HepG2 (cell line): ENCODE data around the gene NISCH. TPM values are rescaled to one million over a fixed set of nuclear protein-coding genes. Genes with fewer than 3 reads are reported as not detected.

ENCODE experiments used
- DNMT3B ChIP-seq: conservative IDR thresholded peaks from 2 replicates; pipeline ENCODE4 v1.6.1; 2016; ENCODE audit warnings: missing biosample characterization, control low read depth
- GTF3A ChIP-seq: sonication (generic); formaldehyde crosslinking; conservative IDR thresholded peaks from 2 replicates; pipeline ENCODE4 v1.4.0; 2020; ENCODE audit warnings: mild to moderate bottlenecking, missing genetic modification reagents
- HNRNPUL1 ChIP-seq: fragments of 200-400 bp; formaldehyde crosslinking; IDR thresholded peaks from 2 replicates; pipeline ENCODE4 v1.6.1; 2017; ENCODE audit warnings: low read depth, mild to moderate bottlenecking, low read length, moderate library complexity
- IRX3 ChIP-seq: sonication (generic); formaldehyde crosslinking; IDR thresholded peaks from 2 replicates; pipeline ENCODE4 v1.8.1; 2023; ENCODE audit warnings: mild to moderate bottlenecking, low read depth, missing genetic modification reagents, borderline replicate concordance
- JDP2 ChIP-seq: sonication (generic); formaldehyde crosslinking; IDR thresholded peaks from 2 replicates; pipeline ENCODE4 v1.8.1; 2022; ENCODE audit warnings: missing genetic modification reagents, borderline replicate concordance
- ONECUT2 ChIP-seq: sonication (generic); formaldehyde crosslinking; IDR thresholded peaks from 2 replicates; pipeline ENCODE4 v1.4.0; 2020; ENCODE audit warnings: missing genetic modification reagents
- POLR2AphosphoS5 ChIP-seq: IDR thresholded peaks from 2 replicates; pipeline ENCODE4 v1.6.1; 2012; ENCODE audit warnings: low read depth, low read length
- STAT5B ChIP-seq: sonication (generic); formaldehyde crosslinking; IDR thresholded peaks from 2 replicates; pipeline ENCODE4 v1.4.0; 2020; ENCODE audit warnings: missing genetic modification reagents
- TBP ChIP-seq: sonication (generic); formaldehyde crosslinking; IDR thresholded peaks from 2 replicates; pipeline ENCODE4 v1.5.0; 2020; ENCODE audit warnings: missing genetic modification reagents
- THYN1 ChIP-seq: sonication (generic); formaldehyde crosslinking; IDR thresholded peaks from 2 replicates; pipeline ENCODE4 v1.8.1; 2023; ENCODE audit warnings: low read depth, mild to moderate bottlenecking, moderate library complexity, missing genetic modification reagents, borderline replicate concordance
- ZNF33B ChIP-seq: sonication (generic); formaldehyde crosslinking; IDR thresholded peaks from 2 replicates; pipeline ENCODE4 v1.5.1; 2020; ENCODE audit warnings: mild to moderate bottlenecking, missing genetic modification reagents
- ZNF549 ChIP-seq: sonication (generic); formaldehyde crosslinking; IDR thresholded peaks from 2 replicates; pipeline ENCODE4 v1.5.0; 2020; ENCODE audit warnings: missing genetic modification reagents
- ZZZ3 ChIP-seq: sonication (generic); formaldehyde crosslinking; IDR thresholded peaks from 2 replicates; pipeline ENCODE4 v1.4.0; 2020; ENCODE audit warnings: missing genetic modification reagents, mild to moderate bottlenecking, borderline replicate concordance
- polyA plus RNA-seq, 8 experiments: library from polyadenylated mRNA; depleted of rRNA in 3 of 8; stranded (reverse) in 7 of 8; unstranded in 1 of 8; fragments of >200 nt; fragmentation: Illumina TruSeq in 4 of 8; extraction: Trizol in 4 of 8; gene quantifications; 2 replicates each; pipeline versions ENCODE4 v1.2.1 to v1.2.3, GENCODE V29; 2011 to 2016; ENCODE audit warnings: low read depth in 4 of 8, missing spikeins in 1 of 8, mixed read lengths in 1 of 8; ENCODE audit not compliant: insufficient read depth in 1 of 8
- total RNA-seq, 5 experiments: library from RNA; depleted of rRNA; stranded (reverse); fragments of >200 nt; fragmentation: Illumina TruSeq; extraction: Trizol; gene quantifications; 2 replicates each; pipeline ENCODE4 v1.2.3, GENCODE V29; 2016; ENCODE audit warnings: low read depth in 1 of 5
- TF ChIP-seq, protein P1 (sequence below): sonication (generic); formaldehyde crosslinking; IDR thresholded peaks from 2 replicates; pipeline ENCODE4 v1.4.0; 2020; ENCODE audit warnings: missing genetic modification reagents
- TF ChIP-seq, protein P2 (sequence below): conservative IDR thresholded peaks from 2 replicates; pipeline ENCODE4 v1.6.1; 2018; ENCODE audit warnings: missing genetic modification reagents
- TF ChIP-seq, protein P3 (sequence below): sonication (generic); formaldehyde crosslinking; IDR thresholded peaks from 2 replicates; pipeline ENCODE4 v1.4.0; 2020; ENCODE audit warnings: missing genetic modification reagents, borderline replicate concordance
- TF ChIP-seq, protein P4 (sequence below): sonication (generic); formaldehyde crosslinking; IDR thresholded peaks from 2 replicates; pipeline ENCODE4 v1.4.0; 2020; ENCODE audit warnings: missing genetic modification reagents
- TF ChIP-seq, protein P5 (sequence below): sonication (generic); formaldehyde crosslinking; IDR thresholded peaks from 2 replicates; pipeline ENCODE4 v1.4.0; 2020; ENCODE audit warnings: missing genetic modification reagents, borderline replicate concordance
- TF ChIP-seq, protein P6 (sequence below): sonication (generic); formaldehyde crosslinking; IDR thresholded peaks from 2 replicates; pipeline ENCODE4 v1.4.0; 2020; ENCODE audit warnings: missing genetic modification reagents

The NISCH gene
- total and polyA plus RNA-seq, 2 of the 13 experiments (the other 11 are each of a cell fraction or from before 2014, with no cell fraction given) = 27.0 to 47.6 TPM

DNA sequence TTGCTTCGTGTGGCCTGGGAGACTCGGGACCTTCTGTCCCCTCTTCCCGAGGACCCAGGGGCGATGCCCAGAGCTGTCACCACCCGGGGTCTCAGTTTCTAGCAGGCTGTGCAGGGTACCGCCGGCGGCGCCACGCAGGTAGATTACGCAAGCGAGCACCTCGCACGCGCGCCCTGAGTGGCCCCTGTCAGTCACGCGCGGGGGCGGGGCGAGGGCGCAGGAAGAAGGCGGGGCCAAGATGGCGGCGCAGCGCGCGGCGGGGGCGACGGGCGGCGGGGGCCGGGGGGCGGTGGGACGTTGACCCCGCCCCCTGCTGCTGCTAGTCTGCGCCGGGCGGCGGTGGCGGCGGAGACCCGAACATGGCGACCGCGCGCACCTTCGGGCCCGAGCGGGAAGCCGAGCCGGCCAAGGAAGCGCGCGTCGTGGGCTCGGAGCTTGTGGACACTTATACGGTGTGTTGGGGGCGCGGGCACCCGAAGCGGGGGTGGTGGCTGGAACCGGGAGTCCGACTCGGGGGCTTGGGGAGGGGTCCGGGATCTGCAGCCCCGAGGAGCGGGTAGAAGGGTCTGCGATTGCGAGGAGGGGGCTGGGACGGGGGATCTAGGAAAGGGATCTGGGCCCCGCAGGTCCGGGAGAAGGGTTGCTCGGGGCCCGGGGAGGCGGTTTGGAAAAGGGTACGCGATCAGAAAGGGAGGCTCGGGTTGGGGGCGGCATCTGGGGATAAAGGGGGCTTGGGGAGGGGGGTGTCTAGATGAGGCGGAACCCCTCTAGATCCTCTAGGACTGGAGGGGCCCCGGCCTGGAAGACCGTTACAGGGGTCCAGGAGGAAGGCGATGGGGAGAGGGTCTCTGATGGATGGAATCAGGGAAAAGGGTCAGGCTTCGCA is at the start of gene NISCH (continued):
- TF ChIP-seq JDP2 (CRISPR knock-in tag) (no peak), GTF3A (no peak), STAT5B (CRISPR knock-in tag) (no peak), IRX3 (0 out of 2 replicates have a peak, but pooled peaks have one; percentile 14), ZZZ3 (CRISPR knock-in tag) (no peak), TBP (CRISPR knock-in tag) (no peak), POLR2AphosphoS5 (peak; percentile 70), THYN1 (CRISPR knock-in tag) (no peak), HNRNPUL1 (no peak), ONECUT2 (CRISPR knock-in tag) (no peak), ZNF549 (CRISPR knock-in tag) (no peak), ZNF33B (0 out of 2 replicates have a peak, but pooled peaks have one; percentile 59), DNMT3B (no peak)
- TF ChIP-seq, protein P1, sequence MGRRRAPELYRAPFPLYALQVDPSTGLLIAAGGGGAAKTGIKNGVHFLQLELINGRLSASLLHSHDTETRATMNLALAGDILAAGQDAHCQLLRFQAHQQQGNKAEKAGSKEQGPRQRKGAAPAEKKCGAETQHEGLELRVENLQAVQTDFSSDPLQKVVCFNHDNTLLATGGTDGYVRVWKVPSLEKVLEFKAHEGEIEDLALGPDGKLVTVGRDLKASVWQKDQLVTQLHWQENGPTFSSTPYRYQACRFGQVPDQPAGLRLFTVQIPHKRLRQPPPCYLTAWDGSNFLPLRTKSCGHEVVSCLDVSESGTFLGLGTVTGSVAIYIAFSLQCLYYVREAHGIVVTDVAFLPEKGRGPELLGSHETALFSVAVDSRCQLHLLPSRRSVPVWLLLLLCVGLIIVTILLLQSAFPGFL = no peak
- TF ChIP-seq, protein P2, sequence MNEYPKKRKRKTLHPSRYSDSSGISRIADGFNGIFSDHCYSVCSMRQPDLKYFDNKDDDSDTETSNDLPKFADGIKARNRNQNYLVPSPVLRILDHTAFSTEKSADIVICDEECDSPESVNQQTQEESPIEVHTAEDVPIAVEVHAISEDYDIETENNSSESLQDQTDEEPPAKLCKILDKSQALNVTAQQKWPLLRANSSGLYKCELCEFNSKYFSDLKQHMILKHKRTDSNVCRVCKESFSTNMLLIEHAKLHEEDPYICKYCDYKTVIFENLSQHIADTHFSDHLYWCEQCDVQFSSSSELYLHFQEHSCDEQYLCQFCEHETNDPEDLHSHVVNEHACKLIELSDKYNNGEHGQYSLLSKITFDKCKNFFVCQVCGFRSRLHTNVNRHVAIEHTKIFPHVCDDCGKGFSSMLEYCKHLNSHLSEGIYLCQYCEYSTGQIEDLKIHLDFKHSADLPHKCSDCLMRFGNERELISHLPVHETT (CRISPR knock-in tag) = no peak
- TF ChIP-seq, protein P3, sequence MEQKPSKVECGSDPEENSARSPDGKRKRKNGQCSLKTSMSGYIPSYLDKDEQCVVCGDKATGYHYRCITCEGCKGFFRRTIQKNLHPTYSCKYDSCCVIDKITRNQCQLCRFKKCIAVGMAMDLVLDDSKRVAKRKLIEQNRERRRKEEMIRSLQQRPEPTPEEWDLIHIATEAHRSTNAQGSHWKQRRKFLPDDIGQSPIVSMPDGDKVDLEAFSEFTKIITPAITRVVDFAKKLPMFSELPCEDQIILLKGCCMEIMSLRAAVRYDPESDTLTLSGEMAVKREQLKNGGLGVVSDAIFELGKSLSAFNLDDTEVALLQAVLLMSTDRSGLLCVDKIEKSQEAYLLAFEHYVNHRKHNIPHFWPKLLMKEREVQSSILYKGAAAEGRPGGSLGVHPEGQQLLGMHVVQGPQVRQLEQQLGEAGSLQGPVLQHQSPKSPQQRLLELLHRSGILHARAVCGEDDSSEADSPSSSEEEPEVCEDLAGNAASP (CRISPR knock-in tag) = no peak
- TF ChIP-seq, protein P4, sequence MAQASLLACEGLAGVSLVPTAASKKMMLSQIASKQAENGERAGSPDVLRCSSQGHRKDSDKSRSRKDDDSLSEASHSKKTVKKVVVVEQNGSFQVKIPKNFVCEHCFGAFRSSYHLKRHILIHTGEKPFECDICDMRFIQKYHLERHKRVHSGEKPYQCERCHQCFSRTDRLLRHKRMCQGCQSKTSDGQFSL = no peak
- TF ChIP-seq, protein P5, sequence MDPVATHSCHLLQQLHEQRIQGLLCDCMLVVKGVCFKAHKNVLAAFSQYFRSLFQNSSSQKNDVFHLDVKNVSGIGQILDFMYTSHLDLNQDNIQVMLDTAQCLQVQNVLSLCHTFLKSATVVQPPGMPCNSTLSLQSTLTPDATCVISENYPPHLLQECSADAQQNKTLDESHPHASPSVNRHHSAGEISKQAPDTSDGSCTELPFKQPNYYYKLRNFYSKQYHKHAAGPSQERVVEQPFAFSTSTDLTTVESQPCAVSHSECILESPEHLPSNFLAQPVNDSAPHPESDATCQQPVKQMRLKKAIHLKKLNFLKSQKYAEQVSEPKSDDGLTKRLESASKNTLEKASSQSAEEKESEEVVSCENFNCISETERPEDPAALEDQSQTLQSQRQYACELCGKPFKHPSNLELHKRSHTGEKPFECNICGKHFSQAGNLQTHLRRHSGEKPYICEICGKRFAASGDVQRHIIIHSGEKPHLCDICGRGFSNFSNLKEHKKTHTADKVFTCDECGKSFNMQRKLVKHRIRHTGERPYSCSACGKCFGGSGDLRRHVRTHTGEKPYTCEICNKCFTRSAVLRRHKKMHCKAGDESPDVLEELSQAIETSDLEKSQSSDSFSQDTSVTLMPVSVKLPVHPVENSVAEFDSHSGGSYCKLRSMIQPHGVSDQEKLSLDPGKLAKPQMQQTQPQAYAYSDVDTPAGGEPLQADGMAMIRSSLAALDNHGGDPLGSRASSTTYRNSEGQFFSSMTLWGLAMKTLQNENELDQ (CRISPR knock-in tag) = no peak
- TF ChIP-seq, protein P6, sequence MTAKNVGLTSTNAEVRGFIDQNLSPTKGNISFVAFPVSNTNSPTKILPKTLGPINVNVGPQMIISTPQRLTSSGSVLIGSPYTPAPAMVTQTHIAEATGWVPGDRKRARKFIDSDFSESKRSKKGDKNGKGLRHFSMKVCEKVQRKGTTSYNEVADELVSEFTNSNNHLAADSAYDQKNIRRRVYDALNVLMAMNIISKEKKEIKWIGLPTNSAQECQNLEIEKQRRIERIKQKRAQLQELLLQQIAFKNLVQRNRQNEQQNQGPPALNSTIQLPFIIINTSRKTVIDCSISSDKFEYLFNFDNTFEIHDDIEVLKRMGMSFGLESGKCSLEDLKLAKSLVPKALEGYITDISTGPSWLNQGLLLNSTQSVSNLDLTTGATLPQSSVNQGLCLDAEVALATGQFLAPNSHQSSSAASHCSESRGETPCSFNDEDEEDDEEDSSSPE (CRISPR knock-in tag) = peak; percentile 69
